ENCODE data around the gene CITED2. TPM values are rescaled to one million over a fixed set of nuclear protein-coding genes. Genes with fewer than 3 reads are reported as not detected.
"Not testable (repeated sequence)": the region's sequence is repeated elsewhere in the genome, so short reads cannot be mapped to it uniquely, and the experiment has no call there.

Gene CITED2
- total and polyA plus RNA-seq, 8 donors, result 8.0 to 75.1 (median 38.2) TPM

DNA sequence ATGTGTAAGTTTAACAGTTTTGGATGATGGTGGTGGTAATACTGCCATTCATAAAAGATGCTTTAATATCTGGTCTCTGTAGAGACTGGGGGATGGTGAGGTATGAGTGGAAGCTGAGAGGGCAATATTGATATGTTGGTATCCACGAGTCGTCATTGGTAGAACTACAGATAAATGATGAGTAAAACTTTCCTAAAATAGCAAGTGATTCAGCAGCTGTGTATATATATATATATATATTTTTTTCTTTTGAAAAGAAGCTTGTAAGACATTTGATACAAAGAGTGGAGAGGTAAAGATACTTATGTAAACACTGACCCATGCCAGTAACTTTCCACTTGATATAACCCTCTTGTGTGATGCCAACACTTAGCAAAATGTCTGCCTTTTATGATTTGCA lies 41.7 kb upstream of the CITED2 start:
- TF ChIP-seq, protein P1, sequence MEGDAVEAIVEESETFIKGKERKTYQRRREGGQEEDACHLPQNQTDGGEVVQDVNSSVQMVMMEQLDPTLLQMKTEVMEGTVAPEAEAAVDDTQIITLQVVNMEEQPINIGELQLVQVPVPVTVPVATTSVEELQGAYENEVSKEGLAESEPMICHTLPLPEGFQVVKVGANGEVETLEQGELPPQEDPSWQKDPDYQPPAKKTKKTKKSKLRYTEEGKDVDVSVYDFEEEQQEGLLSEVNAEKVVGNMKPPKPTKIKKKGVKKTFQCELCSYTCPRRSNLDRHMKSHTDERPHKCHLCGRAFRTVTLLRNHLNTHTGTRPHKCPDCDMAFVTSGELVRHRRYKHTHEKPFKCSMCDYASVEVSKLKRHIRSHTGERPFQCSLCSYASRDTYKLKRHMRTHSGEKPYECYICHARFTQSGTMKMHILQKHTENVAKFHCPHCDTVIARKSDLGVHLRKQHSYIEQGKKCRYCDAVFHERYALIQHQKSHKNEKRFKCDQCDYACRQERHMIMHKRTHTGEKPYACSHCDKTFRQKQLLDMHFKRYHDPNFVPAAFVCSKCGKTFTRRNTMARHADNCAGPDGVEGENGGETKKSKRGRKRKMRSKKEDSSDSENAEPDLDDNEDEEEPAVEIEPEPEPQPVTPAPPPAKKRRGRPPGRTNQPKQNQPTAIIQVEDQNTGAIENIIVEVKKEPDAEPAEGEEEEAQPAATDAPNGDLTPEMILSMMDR (IDR thresholded peaks at IDR 0.05), result no peak
- Histone ChIP-seq H3K4me3 (no peak overlapping the region), H3K9me3 (no peaks in the 10 kb centered on the region), H3K27me3 (no peaks in the 10 kb centered on the region), H3K36me3 (no peaks in the 10 kb centered on the region), H3K27ac (no peak overlapping the region), H3K4me1 (no peaks in the 10 kb centered on the region)
- DNase-seq (no peak), ATAC-seq (peak in 2 of 4 donors; percentile 35 to 63), FAIRE-seq (no peak)
- WGBS, 2 donors, result 37 to 42% methylated on average over 2 of the region's 2 CpGs
- intact Hi-C loops (cut with DNase I), result no loop called here

DNA sequence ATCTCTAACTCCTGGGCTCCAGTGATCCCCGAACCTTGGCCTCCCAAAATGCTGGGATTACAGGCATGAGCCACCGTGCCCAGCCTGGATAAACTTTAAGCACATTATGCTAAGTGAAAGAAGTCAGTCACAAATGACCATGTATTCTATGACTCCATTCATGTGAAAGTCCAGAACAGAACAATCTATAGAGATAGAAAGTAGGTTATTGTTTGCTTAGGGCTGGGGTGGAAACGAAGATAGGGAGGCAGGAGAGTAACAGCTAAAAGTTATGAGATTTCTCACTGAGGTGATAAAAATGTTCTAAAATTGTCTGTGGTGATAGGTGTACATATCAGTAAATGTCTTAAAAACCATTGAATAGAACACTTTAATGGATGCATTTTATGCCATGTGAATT lies 40.9 kb upstream of the CITED2 start:
- no peak for ATAC-seq
- intact Hi-C loops (cut with DNase I), result no loop called here
- no peak overlapping the region for H3K4me3 ChIP-seq
- H3K27me3 ChIP-seq, result no peaks in the 10 kb centered on the region
- DNase-seq, result no peak
- H3K27ac ChIP-seq, result no peak overlapping the region
- no peaks in the 10 kb centered on the region for H3K36me3 ChIP-seq
- no peaks in the 10 kb centered on the region for H3K4me1 ChIP-seq
- H3K9me3 ChIP-seq, result no peaks in the 10 kb centered on the region
- 71 to 73% methylated on average over 3 of the region's 3 CpGs for WGBS, 2 donors
- TF ChIP-seq, protein P1 (IDR thresholded peaks at IDR 0.05), result no peak
- FAIRE-seq, result no peak

DNA sequence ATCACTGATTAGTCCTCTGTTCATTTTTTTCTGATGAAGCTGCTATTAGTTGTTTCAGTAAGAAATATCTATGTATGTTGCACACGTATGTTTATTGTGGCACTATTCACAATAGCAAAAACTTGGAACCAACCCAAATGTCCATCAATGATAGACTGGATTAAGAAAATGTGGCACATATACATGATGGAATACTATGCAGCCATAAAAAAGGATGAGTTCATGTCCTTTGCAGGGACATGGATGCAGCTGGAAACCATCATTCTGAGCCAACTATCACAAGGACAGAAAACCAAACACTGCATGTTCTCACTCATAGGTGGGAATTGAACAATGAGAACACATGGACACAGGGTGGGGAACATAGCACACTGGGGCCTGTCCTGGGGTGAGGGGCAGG lies 37.7 kb upstream of the CITED2 start:
- H3K27me3 ChIP-seq; H3K9me3 ChIP-seq; H3K4me3 ChIP-seq; intact Hi-C loops (cut with DNase I); FAIRE-seq; DNase-seq; H3K4me1 ChIP-seq; H3K36me3 ChIP-seq; H3K27ac ChIP-seq; ATAC-seq: not testable (repeated sequence)
- WGBS, 2 donors, result 88 to 89% methylated on average over 1 of the region's 1 CpG

DNA sequence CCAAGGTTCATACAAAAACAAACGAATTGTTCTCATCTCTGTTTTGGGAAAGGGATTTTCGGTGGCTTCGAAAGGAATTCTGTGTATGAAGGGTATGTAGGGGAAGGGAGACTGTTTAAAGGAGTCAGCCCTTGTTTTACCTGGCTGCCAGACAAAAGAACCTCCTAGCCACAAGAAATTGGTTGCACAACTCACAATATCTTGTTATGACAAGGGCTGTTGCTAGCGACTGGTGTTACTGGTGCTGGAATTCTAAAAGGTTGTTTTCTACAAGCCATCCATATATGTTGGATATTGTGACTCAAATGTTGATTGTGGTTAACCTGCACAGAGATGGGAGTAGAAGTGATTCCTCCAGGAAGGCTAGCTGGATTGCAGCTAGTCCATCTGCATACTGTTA lies 34.6 kb upstream of the CITED2 start:
- intact Hi-C loops (cut with DNase I), result no loop called here
- H3K27ac ChIP-seq, result no peak overlapping the region
- no peaks in the 10 kb centered on the region for H3K9me3 ChIP-seq
- TF ChIP-seq, protein P1 (IDR thresholded peaks at IDR 0.05), result no peak
- no peaks in the 10 kb centered on the region for H3K27me3 ChIP-seq
- no peaks in the 10 kb centered on the region for H3K36me3 ChIP-seq
- H3K4me3 ChIP-seq, result no peak overlapping the region
- DNase-seq, result no peak
- WGBS, 2 donors, result 87 to 91% methylated on average over 4 of the region's 4 CpGs
- ATAC-seq, result no peak
- no peak for FAIRE-seq
- no peaks in the 10 kb centered on the region for H3K4me1 ChIP-seq

DNA sequence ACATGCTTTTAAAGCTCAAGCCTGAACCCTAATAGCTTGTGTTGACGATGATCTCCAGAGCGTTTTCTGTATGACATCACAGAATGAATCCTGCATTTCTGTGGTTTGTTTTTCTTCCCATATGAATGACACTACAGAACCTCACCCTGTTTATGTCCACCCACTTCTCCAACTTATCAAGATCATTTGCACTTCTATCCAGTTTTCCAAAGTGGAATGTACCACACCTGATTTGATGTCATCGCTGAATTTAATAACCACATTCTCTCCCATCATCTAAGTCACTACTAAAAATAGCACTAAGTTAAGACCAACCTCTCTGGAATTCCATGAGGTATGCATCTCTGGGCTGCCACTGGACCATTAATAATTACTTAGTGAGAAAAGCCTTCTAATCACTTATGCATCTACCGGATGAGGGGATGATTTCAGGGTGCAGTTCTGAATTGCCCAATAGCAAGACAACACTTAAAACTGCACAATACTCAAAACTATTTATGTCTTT lies 33.3 kb upstream of the CITED2 start:
- ATAC-seq (peak in 1 of 4 donors; percentile 46), FAIRE-seq (no peak), DNase-seq (no peak)
- H3K27me3 ChIP-seq, result no peaks in the 10 kb centered on the region
- H3K4me1 ChIP-seq, result no peaks in the 10 kb centered on the region
- no peak overlapping the region for H3K4me3 ChIP-seq
- intact Hi-C loops (cut with DNase I), result no loop called here
- WGBS, 2 donors, result 60 to 65% methylated on average over 4 of the region's 4 CpGs
- TF ChIP-seq, protein P1 (IDR thresholded peaks at IDR 0.05), result no peak
- H3K27ac ChIP-seq, result no peak overlapping the region
- H3K9me3 ChIP-seq, result no peaks in the 10 kb centered on the region
- H3K36me3 ChIP-seq, result no peaks in the 10 kb centered on the region
